ENCODE measurements around the gene NCKAP1. TPM values are rescaled to one million over a fixed set of nuclear protein-coding genes. Genes with fewer than 3 reads are reported as not detected.
"Not testable (repeated sequence)": the region's sequence is repeated elsewhere in the genome, so short reads cannot be mapped to it uniquely, and the experiment has no call there.

The NCKAP1 gene
- polyA plus RNA-seq, 3 donors: 113 to 118 (median 117) TPM

DNA sequence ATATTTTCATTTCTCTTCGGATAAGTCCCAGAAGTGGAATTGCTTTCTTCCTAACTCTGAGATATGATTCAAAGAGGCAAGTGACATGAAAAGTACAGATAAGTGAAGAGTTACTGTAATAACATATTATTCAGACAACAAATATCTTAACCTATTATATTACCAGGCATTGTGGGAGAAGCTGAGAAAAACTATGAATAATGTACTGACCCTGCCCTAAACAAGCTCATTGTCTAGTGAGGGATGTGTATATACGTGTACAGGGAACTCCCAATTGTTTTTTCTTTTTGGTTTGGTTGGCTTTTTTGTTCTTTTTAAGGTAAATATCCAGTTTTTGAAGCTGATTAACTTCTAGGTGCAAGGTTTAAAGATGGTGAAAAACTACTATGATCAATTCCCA lies 26.5 kb downstream of the NCKAP1 start:
- DNase-seq: no peak

DNA sequence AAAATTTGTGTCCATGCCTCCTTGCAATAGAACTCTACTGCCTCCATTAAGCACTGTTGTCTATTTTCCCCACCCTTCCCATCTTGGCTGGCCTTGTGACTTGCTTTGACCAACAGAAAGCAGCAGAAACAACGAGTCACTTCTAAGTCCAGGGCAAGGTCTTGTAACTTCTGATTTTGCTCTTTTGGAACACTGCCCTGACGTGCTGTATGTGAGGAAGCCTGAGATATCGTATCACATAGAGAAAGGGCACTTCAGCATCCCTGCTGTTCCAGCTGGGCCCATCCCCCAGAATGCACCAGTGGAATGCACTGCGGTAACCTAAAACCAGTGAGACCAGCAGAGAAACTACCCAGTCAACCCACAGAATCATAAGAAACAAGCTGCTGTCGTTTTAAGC lies 28.1 kb downstream of the NCKAP1 start:
- peak; percentile 52 for DNase-seq

DNA sequence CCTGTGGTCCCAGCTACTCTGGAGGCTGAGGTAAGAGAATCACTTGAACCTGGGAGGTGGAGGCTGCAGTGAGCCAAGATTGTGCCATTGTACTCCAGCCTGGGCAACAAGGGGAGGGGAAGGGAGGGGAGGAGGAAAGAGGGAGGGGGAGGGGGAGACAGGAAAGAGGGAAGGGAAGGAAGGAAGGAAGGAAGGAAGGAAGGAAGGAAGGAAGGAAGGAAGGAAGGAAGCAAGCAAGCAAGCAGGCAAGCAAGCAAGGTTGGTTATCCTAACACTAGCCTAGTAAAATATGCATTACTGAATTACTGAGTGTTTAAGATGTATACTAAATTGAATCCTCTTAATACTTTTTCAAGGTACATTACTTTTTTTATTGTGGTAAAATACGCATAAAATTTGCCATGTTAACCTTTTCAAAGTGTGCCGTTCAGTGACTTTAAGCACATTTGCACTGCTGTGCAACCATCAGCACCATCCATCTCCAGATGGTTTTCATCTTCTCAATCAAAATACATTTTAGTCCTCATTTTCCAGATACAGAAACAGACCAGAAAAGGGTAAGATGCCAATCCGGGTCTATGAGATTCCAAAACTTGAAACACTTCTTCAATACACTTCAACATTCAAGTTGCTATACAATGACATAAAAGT lies 28.9 kb downstream of the NCKAP1 start:
- no peak for DNase-seq

DNA sequence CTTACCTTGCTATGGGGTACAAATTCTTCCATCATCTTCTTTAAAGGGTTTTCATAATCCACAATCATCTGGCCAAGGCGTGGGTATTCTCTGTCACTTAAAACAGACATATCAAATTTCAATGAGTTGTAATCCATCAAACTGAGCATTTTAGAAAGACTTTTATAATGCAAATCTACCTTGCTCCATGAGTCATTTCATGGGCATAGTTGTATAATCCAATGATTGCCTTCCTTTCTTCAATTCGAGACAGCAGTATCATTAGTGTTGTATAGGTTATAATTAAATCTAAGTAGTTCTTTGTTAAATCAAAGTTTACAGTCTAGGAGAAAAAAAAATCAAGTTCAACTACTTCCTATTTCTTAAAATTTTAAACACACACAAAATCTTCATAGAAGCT lies 36.3 kb downstream of the NCKAP1 start:
- no peak for DNase-seq

DNA sequence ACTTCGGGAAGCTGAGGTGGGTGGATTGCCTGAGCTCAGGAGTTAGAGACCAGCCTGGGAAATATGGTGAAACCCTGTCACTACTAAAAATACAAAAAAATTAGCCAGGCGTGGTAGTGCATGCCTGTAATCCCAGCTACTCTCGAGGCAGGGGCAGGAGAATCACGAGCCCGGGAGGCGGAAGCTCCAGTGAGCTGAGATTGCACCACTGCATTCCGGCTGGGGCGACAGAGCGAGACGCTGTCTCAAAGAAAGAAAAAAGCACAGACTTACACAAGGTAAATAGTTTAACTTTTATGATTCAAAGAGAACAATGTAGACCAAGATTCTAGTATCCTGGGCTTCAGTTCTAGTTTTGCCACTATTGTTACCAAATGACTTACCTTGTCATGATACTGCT lies 37.4 kb downstream of the NCKAP1 start:
- DNase-seq: peak; percentile 36

DNA sequence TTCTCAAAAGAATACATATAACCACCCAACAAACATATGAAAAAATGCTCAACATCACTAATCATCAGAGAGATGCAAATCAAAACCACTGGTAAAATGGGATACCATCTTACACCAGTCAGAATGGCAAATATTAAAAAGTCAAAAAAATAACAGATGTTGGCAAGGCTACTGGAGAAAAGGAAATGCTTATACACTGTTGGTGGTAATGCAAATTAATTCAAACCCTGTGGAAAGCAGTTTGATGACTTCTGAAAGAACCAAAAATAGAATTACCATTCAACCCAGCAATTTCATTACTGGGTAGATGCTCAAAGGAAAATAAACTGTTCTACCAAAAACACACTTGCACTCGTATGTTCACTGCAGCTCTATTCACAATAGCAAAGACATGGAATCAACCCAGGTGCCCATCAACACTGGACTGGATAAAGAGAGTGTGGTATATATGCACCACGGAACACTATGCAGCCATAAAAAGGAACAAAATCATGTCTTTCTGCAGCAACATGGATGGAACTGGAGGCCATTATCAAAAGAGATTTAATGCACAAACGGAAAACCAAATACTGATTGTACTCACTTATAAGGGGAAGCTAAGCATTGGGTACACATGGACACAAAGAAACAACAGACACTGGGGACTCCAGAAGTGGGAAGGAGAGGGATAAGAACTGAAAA lies 38.8 kb downstream of the NCKAP1 start:
- no peak for DNase-seq

DNA sequence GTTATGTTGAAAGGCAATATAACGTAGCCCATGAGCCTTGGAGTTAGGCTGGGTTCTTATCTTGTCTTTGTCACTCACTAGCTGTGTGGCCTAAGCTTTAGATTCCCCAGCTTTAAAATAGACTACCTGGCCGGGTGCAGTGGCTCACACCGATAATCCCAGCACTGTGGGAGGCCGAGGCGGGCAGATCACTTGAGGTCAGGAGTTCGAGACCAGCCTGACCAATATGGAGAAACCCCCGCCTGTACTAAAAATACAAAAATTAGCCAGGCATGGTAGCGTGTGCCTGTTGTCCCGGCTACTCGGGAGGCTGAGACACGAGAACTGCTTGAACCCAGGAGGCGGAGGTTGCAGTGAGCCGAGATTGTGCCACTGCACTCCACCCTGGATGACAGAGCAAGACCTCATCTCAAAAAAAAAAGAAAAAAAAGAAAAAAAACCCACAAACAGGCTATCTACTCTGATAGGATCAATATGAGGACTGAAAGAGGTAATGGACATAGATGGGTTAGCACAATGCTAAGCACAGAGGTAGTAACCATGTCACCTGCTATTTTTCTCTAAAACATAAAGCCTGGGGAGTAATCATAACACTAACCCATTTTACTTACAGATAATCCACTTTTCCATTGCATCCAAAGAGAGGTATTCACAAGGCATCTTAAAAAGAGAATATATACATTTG lies 43.9 kb downstream of the NCKAP1 start:
- no peak for DNase-seq

DNA sequence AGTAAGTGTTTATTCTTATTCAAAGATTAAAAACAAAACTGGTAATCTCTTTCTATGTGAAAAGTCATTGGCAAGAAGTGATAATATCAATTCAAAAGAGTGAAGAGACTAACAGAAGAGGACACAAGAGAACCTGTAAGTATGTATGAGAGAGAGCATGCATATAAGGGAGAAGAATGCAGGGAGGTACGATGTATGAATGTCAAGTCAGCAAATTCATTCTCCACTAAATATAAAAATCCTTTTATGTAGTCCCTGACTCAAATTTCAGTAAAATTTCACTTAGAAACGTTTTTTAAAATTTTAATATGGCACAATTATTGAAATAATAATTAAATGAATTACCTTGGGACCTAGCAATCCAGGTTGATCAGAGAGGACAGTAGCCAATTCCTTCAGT lies 55.3 kb downstream of the NCKAP1 start:
- DNase-seq: no peak

DNA sequence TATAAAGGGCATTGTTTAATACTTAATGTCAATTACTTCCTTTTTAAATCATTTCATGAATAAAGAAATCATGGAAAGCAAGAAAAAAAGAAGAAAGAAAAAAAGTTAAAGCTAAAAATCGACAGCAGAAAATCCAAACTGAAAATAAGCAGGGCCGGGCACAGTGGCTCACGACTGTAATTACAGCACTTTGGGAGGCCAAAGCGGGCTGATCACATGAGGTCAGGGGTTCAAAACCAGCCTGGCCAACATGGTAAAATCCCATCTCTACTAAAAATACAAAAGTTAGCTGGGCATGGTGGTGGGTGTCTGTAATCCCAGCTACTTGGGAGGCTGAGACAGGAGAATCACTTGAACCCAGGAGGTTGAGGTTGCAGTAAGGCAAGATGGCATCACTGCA lies 56.8 kb downstream of the NCKAP1 start:
- DNase-seq: not testable (repeated sequence)

DNA sequence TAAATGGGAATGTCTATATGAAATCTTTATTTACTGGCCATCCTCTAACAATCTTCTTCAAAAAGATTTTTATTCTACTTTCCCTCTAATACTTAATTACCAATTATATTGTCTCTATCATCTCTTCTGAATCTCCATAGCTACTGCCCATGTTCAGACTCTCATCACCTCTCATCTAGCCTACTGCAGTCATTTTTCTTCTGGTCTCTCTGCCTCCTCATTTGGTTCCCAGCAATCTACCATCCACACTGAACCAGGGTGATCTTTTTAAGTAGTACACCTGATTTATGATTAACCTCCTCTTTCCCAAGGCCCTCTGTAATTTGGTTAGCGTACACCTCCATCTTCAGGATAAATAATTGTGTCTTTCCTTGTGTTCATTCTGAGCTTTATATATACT lies 57.6 kb downstream of the NCKAP1 start:
- DNase-seq: no peak

DNA sequence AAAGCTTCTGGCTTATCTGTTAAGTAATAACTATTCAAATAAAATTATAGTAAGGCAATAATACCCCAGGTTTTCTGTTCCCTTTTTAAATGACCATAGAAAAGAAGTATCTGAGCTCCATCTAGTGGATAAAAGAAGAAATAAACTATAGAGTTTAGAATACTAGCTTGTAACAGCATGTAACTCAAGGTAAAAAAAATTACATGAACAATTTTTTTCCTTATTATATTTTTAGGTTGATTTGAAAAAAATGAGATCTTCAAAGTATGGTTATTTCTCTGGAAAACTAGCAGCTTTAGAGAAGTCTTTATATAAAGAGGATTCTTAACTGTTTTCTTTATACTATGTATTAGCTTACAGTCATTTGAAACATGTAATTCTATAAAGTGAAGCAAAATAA lies 58.1 kb downstream of the NCKAP1 start:
- peak; percentile 20 for DNase-seq

DNA sequence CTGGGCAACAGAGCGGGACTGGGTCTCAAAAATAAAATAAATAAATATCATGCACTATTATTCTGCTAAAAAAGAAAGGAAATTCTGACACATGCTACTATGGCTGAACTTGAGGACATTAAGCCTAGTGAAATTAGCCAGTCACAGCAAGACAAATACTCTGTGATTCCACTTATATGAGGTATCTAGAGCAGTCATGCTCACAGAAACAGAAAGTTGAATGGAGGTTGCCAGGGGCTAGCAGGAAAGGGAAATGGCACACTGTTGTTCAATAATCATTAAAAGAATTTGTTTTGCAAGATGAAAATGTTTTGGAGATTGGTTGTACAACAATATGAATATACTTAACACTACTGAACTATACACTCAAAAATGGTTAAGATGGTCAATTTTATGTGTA lies 60.8 kb downstream of the NCKAP1 start:
- DNase-seq: no peak

DNA sequence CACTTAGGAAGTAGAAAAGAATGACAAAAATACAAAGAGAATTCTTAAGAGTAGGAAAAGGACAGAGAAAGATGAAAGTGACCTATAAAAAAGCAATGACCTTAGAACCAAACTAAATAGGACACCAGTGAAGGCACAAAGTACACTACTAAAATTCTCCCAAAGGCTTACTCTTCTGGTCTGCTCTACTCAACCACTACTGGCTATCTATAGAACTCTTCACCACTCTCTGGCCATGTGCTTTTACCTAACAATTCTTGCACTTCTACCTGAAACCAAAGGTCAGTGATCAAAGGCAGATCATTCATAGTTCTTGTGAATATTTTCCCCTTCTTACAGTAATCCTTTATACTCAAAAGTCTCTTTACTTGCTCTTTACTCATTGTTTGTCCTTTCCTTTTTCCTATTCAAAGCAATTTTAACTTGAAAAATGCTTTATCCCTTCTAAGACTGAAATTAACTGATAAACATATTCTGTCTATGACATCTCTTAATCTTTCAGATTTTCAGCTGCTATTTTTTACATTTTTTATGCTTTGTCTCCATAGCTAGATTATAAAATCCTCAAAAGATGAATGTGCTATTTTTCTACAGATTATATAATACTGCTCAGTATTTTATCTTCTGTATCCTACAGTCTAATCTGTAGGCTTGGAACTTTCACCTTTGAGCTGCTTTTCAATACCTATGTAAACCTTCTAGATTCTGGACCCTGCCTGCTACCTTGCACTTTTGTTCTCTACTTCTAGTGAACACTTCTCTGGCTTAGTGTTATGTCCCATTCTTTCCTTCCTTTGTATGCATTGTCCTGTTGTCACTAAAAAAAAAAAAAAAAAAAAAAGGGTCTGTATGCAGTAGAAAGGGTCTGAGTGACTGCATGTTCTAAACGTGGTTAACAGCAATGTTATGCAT lies 64.6 kb downstream of the NCKAP1 start:
- DNase-seq: no peak

DNA sequence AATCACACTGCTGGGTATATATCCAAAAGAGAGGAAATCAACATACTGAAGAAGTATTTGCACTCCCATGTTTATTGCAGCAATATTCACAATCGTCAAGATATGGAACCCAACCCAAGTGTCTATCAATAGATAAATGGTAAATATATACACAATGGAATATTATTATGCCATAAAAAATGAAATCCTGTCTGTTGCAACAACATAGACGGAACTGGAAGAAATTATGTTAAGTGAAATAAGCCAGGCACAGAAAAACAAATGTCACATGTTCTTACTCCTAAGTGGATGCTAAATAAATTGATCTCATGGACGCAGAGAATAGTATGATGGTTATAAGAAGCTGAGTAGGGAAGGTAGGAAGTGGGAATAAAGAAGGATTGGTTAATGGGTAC lies 65.7 kb downstream of the NCKAP1 start:
- DNase-seq: no peak

DNA sequence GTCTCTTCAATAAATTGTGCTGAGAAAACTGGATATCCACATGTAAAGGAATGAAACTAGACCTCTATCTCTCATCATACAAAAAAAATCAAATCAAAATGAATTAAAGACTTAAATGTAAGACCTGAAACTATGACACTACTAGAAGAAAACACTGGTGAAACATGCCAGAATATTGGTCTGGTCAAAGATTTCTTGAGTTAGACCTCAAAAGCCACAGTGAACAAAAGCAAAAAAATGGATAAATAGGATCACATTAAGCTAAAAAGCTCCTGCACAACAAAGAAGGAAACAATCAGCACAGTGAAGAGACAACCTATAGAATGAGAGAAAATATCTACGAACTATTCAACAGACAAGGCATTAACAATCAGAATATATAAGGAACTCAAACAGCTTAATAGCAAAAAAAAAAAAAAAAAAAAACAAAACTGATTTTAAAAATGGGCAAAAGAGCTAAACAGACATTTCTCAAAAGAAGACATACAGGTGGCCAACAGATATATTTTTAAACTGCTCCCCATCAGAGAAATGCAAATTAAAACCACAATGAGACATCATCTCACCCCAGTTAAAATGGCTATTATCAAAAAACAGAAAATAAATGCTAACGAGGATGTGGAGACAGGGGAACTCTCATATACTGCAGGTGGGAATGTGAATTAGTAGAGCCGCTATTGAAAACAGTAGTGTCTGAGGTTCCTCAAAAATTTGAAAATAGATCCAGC lies 66.3 kb downstream of the NCKAP1 start:
- DNase-seq: no peak

DNA sequence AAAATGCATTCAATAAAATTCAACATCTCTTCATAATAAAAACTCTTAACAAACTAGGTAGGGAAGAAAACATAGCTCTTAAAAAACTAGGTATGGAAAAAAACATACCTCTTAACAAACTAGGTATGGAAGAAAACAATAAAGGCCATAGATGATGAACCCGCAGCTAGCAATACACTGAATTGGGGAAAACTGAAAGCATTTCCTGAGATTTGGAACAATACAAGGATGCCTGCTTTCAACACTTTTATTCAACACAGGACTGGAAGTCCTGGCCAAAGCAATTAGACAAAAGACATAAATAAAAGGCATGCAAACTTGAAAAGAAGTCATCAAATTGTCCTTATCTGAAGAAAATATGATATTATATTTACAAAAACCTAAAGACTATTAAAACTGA lies 67.8 kb downstream of the NCKAP1 start:
- DNase-seq: no peak

DNA sequence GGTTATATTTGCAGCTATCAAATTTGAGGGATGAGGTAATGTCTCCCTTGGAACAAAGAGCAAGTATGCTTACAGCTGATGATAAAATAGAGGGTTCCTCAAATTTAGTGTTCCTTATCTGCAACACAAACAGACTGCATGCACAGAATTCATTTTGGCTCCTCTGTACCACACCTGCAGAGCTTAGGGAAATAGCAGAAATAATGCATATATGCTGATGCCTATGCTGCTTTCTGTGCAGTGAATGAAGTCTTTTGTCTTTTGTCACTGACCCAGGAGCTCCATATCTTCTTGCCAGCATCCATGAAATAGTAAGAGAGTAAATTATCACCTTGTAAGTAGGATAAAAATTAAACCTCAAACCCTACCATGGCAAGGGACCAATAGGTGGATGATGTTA lies 69.8 kb downstream of the NCKAP1 start:
- no peak for DNase-seq

DNA sequence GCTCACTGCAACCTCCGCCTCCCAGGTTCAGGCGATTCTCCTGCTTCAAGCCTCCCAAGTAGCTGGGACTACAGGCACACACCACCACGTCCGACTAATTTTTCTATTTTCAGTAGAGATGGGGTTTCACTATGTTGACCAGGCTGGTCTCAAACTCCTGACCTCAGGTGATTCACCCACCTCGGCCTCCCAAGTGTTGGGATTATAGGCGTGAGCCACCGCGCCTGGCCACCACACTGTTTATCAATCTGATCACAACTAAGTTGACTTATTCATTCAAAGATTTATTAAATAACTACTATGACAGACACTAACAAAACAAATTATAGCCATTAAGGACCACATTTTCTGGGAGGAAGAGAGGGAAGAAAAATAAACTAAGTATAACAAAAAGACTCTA lies 71.9 kb downstream of the NCKAP1 start:
- DNase-seq: not testable (repeated sequence)

DNA sequence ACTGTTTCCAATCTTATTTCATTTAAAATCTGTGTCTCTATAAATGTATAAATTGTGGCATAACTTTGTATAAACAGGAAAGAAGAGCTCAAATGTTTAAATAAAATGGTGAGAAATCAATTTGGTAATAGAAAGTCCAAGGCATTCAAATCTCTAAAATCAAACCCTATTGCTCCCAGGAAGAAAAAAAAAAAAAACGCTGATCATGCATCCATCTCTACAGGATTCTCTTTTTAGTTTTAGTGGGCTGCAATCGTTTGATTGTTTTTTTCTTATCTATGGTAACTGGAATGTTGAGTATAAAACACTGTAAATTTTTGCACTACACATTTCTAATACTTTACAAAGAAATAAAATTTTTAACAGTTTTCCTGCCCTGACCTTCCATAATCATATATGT lies 75.6 kb downstream of the NCKAP1 start:
- DNase-seq: no peak

DNA sequence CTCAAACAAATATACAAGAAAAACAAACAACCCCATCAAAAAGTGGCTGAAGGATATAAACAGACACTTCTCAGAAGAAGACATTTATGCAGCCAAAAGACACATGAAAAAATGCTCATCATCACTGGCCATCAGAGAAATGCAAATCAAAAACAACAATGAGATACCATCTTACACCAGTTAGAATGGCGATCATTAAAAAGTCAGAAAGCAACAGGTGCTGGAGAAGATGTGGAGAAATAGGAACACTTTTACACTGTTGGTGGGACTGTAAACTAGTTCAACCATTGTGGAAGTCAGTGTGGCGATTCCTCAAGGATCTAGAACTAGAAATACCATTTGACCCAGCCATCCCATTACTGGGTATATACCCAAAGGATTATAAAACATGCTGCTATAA lies 77.4 kb downstream of the NCKAP1 start:
- not testable (repeated sequence) for DNase-seq

DNA sequence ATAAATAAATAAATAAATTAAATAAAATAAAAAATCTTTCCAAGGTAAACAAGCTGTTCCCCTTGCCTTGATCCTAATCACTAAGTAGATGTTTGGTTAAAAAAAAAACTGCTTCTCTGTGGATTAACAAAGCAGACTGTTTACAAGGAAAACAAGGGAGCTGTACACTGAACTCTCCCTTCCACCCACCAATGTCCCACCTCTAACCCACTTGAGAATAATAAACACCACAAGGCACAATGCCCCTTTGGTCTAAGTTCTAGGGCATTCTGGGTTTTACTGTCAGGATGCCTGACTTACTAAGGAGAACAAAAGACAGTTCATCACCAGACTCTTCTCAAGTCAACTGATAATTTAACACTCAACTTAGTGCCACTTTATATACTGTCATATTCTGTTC lies 83.5 kb downstream of the NCKAP1 start:
- no peak for DNase-seq
